Measurements from ENCODE around the gene MT1X.

DNA sequence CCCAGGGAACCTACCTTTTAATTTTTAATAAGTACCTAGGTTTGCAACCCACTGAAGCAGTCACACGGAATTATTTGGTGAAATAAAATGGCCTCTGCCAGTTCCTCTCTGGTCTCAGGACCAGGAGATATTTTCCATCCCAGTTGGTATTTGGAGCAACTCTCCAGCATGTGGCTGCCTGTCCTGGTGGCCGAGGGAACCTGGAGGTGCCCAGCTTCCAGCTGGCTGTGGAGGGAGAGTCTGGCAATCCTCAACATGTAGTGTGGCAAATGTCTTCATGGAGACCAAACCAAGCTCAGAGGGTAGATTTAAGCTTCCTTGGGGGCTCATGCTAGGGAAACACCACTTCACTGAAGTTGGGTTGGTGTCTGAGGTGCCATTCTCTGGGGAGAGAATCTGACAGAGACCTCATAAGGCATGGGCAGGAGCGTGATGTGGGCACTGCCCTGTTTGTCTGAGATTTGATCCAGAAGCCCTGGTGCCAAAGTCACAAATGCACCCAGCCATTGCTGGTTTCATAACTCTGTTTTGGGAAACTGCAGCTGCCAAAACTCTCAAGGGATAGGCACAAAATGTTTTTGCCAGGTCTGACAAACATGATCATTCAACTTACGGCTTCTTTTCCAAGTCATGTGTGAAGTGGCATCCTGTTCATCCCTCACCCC, 2.8 kb downstream of the MT1X start:
- TF ChIP-seq CTCF (IDR thresholded peaks at IDR 0.05) (no peak), ZNF263 (CRISPR knock-in tag; IDR thresholded peaks at IDR 0.05; ENCODE audit: low read depth) (no peak), ZNF416 (CRISPR knock-in tag; IDR thresholded peaks at IDR 0.05) (no peak; the same call in 1 of the 2 replicates), MAX (CRISPR knock-in tag; IDR thresholded peaks at IDR 0.05) (no peak)
- TF ChIP-seq, protein P1, sequence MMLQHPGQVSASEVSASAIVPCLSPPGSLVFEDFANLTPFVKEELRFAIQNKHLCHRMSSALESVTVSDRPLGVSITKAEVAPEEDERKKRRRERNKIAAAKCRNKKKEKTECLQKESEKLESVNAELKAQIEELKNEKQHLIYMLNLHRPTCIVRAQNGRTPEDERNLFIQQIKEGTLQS (CRISPR knock-in tag; conservative IDR thresholded peaks at IDR 0.05), result no peak
